Smooth muscle cell (in vitro differentiated cells): Measurements from ENCODE around the gene REN. TPM values are rescaled to one million over a fixed set of nuclear protein-coding genes. Genes with fewer than 3 reads are reported as not detected.

ENCODE experiments used
- DNase-seq: peaks from one replicate; lab custom pipeline; 2025; ENCODE audit not compliant: unreplicated experiment; lab: John Stamatoyannopoulos, UW
- H2AFZ ChIP-seq: fragments of 200-600 bp; sonication (generic); 2 replicates; pipeline ENCODE4 v1.6.0; 2016; ENCODE audit warnings: antibody characterized with exemption, low read depth, mild to moderate bottlenecking
- H3F3A ChIP-seq: fragments of 200-600 bp; sonication (generic); 2 replicates; pipeline ENCODE4 v1.6.0; 2017; ENCODE audit warnings: antibody characterized with exemption, low read depth
- H3K27ac ChIP-seq: fragments of 200-600 bp; sonication (generic); 2 replicates; pipeline ENCODE4 v1.5.1; 2016; ENCODE audit warnings: low read depth, mild to moderate bottlenecking
- H3K27me3 ChIP-seq: fragments of 200-600 bp; sonication (generic); 2 replicates; pipeline ENCODE4 v1.6.1; 2016; ENCODE audit warnings: low read depth, mild to moderate bottlenecking
- H3K36me3 ChIP-seq: fragments of 200-600 bp; sonication (generic); 2 replicates; pipeline ENCODE4 v1.5.1; 2016; ENCODE audit warnings: low read depth
- H3K4me1 ChIP-seq: fragments of 200-600 bp; sonication (generic); 2 replicates; pipeline ENCODE4 v1.5.1; 2016; ENCODE audit warnings: low read depth
- H3K4me2 ChIP-seq: fragments of 200-600 bp; sonication (generic); 2 replicates; pipeline ENCODE4 v1.6.0; 2016; ENCODE audit warnings: mild to moderate bottlenecking
- H3K4me3 ChIP-seq: fragments of 200-600 bp; sonication (generic); 2 replicates; pipeline ENCODE4 v1.5.1; 2016; ENCODE audit warnings: mild to moderate bottlenecking
- H3K79me2 ChIP-seq: fragments of 200-600 bp; sonication (generic); 2 replicates; pipeline ENCODE4 v1.6.0; 2016; ENCODE audit warnings: low read depth, mild to moderate bottlenecking
- H3K9ac ChIP-seq: fragments of 200-600 bp; sonication (generic); 2 replicates; pipeline ENCODE4 v1.6.0; 2016; ENCODE audit warnings: low read depth
- H3K9me3 ChIP-seq: fragments of 200-600 bp; sonication (generic); replicated peaks from 2 replicates; pipeline ENCODE4 v1.5.1; 2016; ENCODE audit warnings: low read depth
- H4K20me1 ChIP-seq: fragments of 200-600 bp; sonication (generic); 2 replicates; pipeline ENCODE4 v1.6.0; 2016; ENCODE audit warnings: low read depth
- CTCF ChIP-seq: fragments of 200-600 bp; sonication (generic); IDR thresholded peaks from 2 replicates; pipeline ENCODE4 v1.5.1; 2017; ENCODE audit warnings: borderline replicate concordance, mild to moderate bottlenecking, antibody characterized with exemption; ENCODE audit not compliant: insufficient read depth, poor library complexity, severe bottlenecking
- WGBS: methylation state at CpG from one replicate; pipeline ENCODE4 v1.1.7; 2016; ENCODE audit warnings: low lambda C conversion rate; 5-methylcytosine and 5-hydroxymethylcytosine counted together
- polyA plus RNA-seq: library from polyadenylated mRNA; unstranded; fragments of >200 nt; fragmentation: Nextera tagmentation; extraction: Ambion mirVana; gene quantifications from 2 replicates; pipeline ENCODE4 v1.2.1, GENCODE V29; 2016
- total RNA-seq: library from RNA; depleted of rRNA; stranded (reverse); fragments of >200 nt; gene quantifications from 2 replicates; pipeline ENCODE4 v1.2.3, GENCODE V29; 2014

Gene REN
- not detected in 2 replicates for total RNA-seq
- polyA plus RNA-seq: not detected in 2 replicates

GRCh38 chr1:204166219-204166618 lies at the start of gene REN:
REN (minus strand) TSS chr1:204166337; CDS start chr1:204166293, 44 bp downstream.
- H3K36me3 ChIP-seq: no peaks in the 10 kb centered on the region
- no peak for DNase-seq
- H3K4me2 ChIP-seq: no peak within 1 kb of the TSS
- no peaks in the 10 kb centered on the region for H3K4me1 ChIP-seq
- H3K27me3 ChIP-seq: peaks cover 7% of the 10 kb centered on the region
- WGBS: 88% methylated on average over 5 of the region's 5 CpGs
- H3K4me3 ChIP-seq: no peak within 1 kb of the TSS
- H3K9ac ChIP-seq: no peak within 1 kb of the TSS
- H4K20me1 ChIP-seq: no peaks in the 10 kb centered on the region
- no peak within 1 kb of the TSS for H2AFZ ChIP-seq
- no peaks in the 10 kb centered on the region for H3K79me2 ChIP-seq
- H3F3A ChIP-seq: no peaks in the 10 kb centered on the region
- H3K9me3 ChIP-seq: no peaks in the 10 kb centered on the region
- no peak within 1 kb of the TSS for H3K27ac ChIP-seq
- TF ChIP-seq CTCF: no peak

- WGBS: 11% methylated on average over 41 of the region's 41 CpGs
- H3K4me3 ChIP-seq: peak within 1 kb of the TSS; percentile 33
- peak within 1 kb of the TSS; percentile 58 for H3K4me2 ChIP-seq
- no peaks in the 10 kb centered on the region for H3K36me3 ChIP-seq
- H2AFZ ChIP-seq: no peak within 1 kb of the TSS
- H3K27me3 ChIP-seq: peaks cover 34% of the 10 kb centered on the region
- TF ChIP-seq CTCF: peak; percentile 64
- DNase-seq: no peak
- H4K20me1 ChIP-seq: no peaks in the 10 kb centered on the region
- H3K79me2 ChIP-seq: no peaks in the 10 kb centered on the region
- no peak within 1 kb of the TSS for H3K9ac ChIP-seq
- no peaks in the 10 kb centered on the region for H3K4me1 ChIP-seq
- H3F3A ChIP-seq: no peaks in the 10 kb centered on the region
- H3K27ac ChIP-seq: no peak within 1 kb of the TSS
- no peaks in the 10 kb centered on the region for H3K9me3 ChIP-seq
Measured at GRCh38 chr1:204213668-204214662, 47.8 kb upstream of the REN start, which contains the start of gene GOLT1A. GOLT1A (minus strand) TSS chr1:204213988; CDS start chr1:204213906, 82 bp downstream.

- H3K27ac ChIP-seq: no peak overlapping the region
- H3K79me2 ChIP-seq: no peaks in the 10 kb centered on the region
- TF ChIP-seq CTCF: no peak
- no peak overlapping the region for H3K9ac ChIP-seq
- H2AFZ ChIP-seq: no peak overlapping the region
- H3F3A ChIP-seq: no peaks in the 10 kb centered on the region
- no peaks in the 10 kb centered on the region for H4K20me1 ChIP-seq
- H3K4me3 ChIP-seq: no peak overlapping the region
- H3K9me3 ChIP-seq: no peaks in the 10 kb centered on the region
- H3K4me2 ChIP-seq: no peak overlapping the region
- WGBS: 93% methylated on average over 3 of the region's 3 CpGs
- no peaks in the 10 kb centered on the region for H3K36me3 ChIP-seq
- H3K4me1 ChIP-seq: no peaks in the 10 kb centered on the region
- no peak for DNase-seq
- peaks cover 43% of the 10 kb centered on the region for H3K27me3 ChIP-seq
Measured at GRCh38 chr1:204212715-204213114, 46.6 kb upstream of the REN start.
